A549 treated with DMSO at 1 μM for 4 hours (cell line): ENCODE results near the gene KRT83. TPM values are rescaled to one million over a fixed set of nuclear protein-coding genes. Genes with fewer than 3 reads are reported as not detected.

Experiments used
- total RNA-seq: library from RNA; stranded (reverse); fragments of 200-300 nt; extraction: Qiagen RNA extraction; gene quantifications from 5 replicates; pipeline ENCODE4 v1.2.3, GENCODE V29; 2022; ENCODE audit warnings: low read depth

KRT83 gene
- total RNA-seq: 3.0 to 5.4 TPM (median 4.8 TPM) in 5 replicates

DNA sequence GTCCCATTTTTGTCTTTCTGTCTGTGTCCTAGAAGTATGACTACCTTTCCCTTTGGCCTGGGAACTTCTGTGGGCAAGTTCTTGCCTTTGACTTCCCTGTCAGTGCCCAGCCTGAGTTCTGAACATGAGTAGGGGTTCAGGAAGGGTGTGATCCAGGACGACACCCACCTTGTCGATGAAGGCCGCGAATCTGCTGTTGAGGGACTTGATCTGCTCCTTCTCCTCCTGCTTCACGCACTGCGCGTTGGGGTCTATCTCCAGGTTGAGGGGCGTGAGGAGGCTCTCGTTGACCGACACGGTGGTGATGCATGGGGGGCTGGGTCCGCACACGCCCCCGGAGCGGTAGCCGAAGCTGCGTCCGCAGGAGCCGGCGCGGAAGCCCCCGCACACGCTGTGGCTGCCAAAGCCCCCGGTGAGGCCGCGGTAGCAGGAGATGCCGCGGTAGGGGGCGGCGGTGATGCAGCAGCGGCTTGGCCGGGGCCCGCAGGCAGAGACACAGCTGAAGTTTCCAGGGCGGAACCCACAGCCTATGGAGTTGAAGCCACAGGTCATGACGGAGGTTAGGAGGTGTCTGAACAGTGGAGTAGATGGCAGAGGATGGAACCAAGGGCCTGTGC is at the start of gene KRT83:
Gene KRT83 (minus strand): TSS at position 615 of the 617 bp plus-strand sequence. CDS start 63 bp downstream, at position 552.

DNA sequence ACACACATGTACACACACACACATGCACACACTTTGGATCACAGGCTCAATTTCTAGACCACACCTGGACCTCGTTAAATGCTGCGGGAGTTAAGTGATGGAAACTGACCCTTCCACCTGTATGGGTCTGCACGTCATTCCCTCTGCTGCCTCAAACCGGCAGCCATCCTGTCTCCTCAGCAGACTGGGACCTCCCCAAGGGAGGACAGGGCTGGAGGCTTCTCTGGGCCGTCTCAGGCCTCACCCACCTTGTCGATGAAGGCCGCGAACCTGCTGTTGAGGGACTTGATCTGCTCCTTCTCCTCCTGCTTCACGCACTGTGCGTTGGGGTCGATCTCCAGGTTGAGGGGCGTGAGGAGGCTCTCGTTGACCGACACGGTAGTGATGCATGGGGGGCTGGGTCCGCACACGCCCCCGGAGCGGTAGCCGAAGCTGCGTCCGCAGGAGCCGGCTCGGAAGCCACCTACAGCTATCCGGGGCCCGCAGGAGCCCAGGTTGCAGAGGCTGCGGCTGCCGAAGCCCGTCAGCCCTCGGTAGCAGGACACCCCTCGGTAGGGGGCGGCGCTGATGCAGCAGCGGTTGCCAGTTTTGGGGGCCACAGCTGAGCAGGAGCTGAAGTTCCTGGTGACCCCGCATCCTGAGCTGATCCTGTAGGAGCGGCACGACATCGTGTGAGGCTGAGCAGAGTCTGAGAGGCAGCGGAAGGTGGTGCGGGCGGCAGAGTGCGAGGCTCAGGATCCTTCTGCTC is 45.7 kb upstream of the KRT83 start, which contains the start of gene KRT85:
Gene KRT85 (minus strand): TSS at position 744 of the 748 bp plus-strand sequence. CDS start 76 bp downstream, at position 668.

DNA sequence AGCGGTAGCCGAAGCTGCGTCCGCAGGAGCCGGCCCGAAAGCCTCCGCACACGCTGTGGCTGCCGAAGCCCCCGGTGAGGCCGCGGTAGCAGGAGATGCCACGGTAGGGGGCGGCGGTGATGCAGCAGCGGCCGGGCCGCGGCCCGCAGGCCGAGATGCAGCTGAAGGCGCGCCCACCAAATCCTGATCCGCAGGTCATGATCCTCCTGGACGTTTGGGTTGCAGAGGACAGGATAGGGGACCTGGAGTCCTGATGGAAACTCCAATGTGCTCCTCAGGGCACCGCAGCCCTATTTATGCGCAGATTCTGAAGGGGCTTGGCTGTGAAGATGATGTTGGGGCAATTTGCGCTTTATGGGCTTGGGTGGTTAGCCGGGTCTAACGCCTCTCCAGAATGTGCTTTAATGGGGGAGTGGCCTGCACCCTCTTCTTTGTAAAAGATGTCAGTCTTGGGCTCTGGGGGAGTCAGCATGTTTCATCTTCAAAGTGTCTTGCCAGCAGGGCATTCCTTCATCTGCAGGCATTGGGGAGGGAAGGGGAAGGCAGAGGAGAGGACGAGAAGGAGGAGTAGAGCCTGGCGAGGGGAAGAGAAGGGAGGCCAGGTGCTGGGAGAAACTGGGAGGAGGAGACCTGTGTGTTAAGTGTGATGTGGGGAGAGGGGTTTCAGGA is 29.8 kb downstream of the KRT83 start, which contains the start of gene KRT81:
Gene KRT81 (minus strand): TSS at position 268 of the 669 bp plus-strand sequence. CDS start 69 bp downstream, at position 199.

DNA sequence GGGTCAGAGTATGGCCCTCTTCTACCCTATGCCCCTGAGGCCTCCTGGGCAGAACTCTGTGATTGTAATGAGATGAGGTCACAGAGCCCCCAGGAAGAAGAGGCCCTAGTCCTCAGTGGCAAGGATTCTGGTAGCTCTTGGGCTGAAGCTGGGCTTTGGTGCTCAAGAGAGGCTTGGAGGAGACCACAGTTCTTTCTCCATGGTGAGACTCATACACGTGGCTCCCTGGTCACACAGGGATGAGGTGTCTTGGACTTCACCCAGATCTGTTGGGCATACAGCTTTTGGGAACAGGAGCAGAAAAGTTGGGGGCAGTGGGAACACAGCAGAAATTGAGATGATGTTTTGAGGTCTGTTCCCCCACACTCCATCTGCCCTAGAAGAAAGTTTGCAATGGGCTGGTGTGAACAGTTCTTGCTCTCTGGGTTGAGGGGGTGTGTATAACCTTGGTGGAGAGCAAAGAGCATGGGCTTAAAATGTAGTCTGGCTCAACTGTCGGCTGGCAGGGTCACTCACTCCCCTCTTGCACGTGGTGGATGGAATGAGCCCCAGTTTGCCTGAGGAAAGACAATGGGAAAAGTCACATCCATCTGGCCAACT is 46.6 kb downstream of the KRT83 start, which contains the start of gene KRT86:
Gene KRT86 (plus strand): TSS at position 125 of the 600 bp plus-strand sequence. CDS start 27,272 bp downstream, outside the sequence.

Other genes starting within 250 kb of the KRT83 start
- not detected in 5 replicates for gene SMIM41, start 241.7 kb downstream of the KRT83 start, total RNA-seq
- 53.8 to 71.0 TPM (median 63.0 TPM) in 5 replicates for gene KRT80, start 129.4 kb downstream of the KRT83 start, total RNA-seq
- gene KRT7, start 88.2 kb downstream of the KRT83 start, total RNA-seq: 3,808 to 4,352 TPM (median 4,043 TPM) in 5 replicates
- 30.3 to 41.6 TPM (median 35.7 TPM) in 5 replicates for gene KRT86, start 46.8 kb downstream of the KRT83 start, total RNA-seq
- gene KRT81, start 29.9 kb downstream of the KRT83 start, total RNA-seq: 2,993 to 3,705 TPM (median 3,273 TPM) in 5 replicates
- not detected in 5 replicates for gene KRT85, start 46.1 kb upstream of the KRT83 start, total RNA-seq
- not detected in 5 replicates for gene KRT84, start 64.3 kb upstream of the KRT83 start, total RNA-seq
- gene KRT82, start 84.9 kb upstream of the KRT83 start, total RNA-seq: not detected in 5 replicates
- 0.12 to 0.26 TPM (median 0.18 TPM) in 5 replicates for gene KRT75, start 113.0 kb upstream of the KRT83 start, total RNA-seq
- 0.08 TPM in 1 of 5 replicates, not detected in the others for gene KRT6B, start 130.7 kb upstream of the KRT83 start, total RNA-seq
- gene KRT6C, start 152.4 kb upstream of the KRT83 start, total RNA-seq: not detected in 5 replicates
- 0.18 to 0.52 TPM (median 0.24 TPM) in 5 replicates for gene KRT6A, start 171.9 kb upstream of the KRT83 start, total RNA-seq
- gene KRT5, start 199.0 kb upstream of the KRT83 start, total RNA-seq: 0.11 to 0.47 TPM (median 0.18 TPM) in 5 replicates
- gene KRT71, start 231.7 kb upstream of the KRT83 start, total RNA-seq: not detected in 5 replicates